GM11168 (cell line): ENCODE data around the gene HESX1.

ENCODE experiments used
- in situ Hi-C: fragments of 300-500 bp; cut with MboI; formaldehyde crosslinking; loops from one replicate; pipeline ENCODE4 v1.12.0; 2022; ENCODE audit warnings: low sequenced_read_pairs; ENCODE audit not compliant: unreplicated experiment

Gene HESX1

GRCh38 chr3:57169108-57169507 lies 30.7 kb downstream of the HESX1 start:
- in situ Hi-C loops = no loop called here

GRCh38 chr3:57168151-57168550 lies 31.6 kb downstream of the HESX1 start:
- in situ Hi-C loops = no loop called here

DNA sequence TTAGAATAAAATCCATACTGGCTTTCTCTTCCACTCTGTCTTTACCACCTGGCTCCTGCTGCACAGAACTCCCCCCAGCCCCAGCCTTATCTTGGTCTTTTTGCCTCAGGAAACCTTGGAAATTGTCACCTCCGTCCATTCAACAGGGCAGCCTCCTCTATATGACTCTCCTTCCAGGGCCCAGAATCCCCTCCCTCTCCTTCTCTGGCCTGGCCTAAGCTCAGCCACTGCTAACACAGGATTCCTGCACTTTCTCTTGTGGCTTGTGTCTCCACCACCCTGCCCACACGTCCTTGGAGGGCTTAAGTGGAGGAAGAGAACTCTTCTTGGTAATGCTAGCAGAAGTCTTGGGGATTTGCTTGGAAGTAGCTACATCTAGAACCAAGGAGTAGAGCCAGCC lies 33.1 kb downstream of the HESX1 start:
- in situ Hi-C loops = no loop called here

DNA sequence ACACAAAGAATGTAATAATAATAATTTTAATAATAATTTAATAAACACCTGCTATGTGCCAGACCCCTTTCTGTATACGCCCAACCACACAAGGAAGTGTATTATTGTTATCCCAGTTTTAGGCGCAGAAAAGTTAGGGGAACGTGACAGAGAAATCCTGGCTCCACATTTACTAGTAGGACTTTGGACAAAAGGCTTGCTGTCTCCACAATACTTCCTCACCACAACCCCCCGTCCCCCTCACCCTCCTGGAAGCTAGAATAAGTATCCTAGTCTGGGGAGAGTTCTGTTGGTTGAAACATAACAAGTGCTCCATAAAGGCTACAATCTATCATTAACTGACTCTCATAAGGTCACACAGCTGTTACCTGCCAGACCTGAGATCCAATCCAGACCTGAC lies 34.1 kb downstream of the HESX1 start:
- in situ Hi-C loops = no loop called here

DNA sequence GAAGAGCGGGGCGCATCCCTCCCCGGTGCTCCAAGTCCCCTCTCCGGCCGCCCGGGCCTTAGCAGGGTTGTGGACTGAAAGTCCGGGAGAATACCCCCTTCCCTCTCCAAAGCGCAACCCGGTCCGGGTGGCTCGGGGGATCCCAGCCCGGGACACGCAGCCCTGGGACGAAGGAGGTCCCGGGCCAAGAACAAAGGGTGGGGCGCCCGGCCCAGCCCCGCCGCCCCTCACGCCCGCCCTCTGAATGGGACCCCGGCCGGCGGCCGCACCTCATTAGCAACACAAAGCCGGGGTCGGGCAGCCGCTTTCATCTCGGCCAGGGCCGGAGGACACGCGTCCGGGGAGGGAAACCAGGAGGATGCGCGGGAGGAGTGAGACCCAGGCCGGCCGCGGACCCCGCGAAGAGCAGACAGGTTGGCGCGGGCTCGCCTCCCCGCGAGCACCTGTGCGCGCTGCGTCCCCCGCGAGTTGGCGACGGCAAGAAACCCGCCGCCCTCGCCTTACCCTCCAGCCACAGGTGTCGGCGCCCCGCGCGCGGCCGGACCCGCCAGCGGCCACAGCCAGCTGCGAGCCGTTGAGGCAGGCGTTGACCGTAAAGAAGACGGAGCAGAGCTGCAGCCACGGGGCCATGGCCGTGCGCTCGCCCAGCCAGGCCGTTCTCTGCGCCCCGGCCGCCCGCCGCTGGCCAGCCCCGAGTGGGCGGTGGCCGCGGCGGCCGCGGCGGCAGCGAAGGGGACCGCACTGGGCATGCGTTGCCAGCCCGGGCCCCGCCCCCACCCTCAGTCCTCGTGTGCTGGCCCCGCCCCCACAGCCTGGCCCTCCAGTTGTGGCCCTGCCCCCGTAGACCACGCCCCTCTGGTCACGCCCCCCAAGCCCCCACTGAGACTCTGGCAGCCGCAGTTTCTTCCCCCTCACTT lies 34.9 kb downstream of the HESX1 start, which contains the start of gene IL17RD:
Gene IL17RD, minus strand, starts transcription at position 697 of the 917 bp plus-strand sequence. Its CDS starts 67 bp downstream, at position 630.
- in situ Hi-C loops = no loop called here

GRCh38 chr3:57164217-57164656 lies 35.5 kb downstream of the HESX1 start:
- in situ Hi-C loops = no loop called here

GRCh38 chr3:57163751-57164150 lies 36.0 kb downstream of the HESX1 start:
- in situ Hi-C loops = no loop called here

GRCh38 chr3:57161915-57162314 lies 37.9 kb downstream of the HESX1 start:
- in situ Hi-C loops = no loop called here

DNA sequence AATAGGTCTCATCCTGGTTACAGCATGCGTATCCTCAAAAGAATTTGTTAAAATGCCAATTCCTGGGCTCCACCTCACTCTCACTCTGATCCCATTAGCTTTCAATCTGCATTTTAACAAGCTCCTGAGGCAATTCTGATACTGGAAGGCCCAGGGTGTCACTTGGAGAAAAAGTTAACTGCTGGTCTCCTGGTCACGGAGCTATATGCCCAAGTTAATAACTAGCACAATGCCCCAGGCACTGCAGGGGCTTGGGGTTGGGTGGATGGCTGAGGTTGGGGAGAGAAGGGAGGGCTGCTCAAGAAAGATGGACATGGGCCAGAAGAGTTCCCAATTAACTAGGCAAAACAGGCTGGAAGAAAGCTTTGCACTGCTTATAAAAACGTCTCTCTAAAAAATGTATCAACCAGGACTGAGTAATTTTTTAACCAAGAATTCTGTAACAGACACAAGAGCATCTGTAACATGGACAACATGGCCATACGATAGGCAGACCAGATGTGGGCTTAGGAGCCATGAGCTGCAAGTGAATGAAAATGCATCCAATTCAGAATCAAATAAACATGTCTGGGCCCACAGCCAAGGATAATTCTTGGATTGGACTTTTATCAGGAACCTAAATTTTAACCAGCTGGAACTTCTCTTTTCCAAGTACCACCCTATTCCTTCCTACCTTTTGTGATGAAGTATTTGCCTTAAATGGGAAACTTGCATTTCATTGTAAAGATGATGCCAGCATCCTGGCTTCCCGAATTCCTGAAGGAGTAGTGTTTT lies 38.8 kb downstream of the HESX1 start:
- in situ Hi-C loops = no loop called here

DNA sequence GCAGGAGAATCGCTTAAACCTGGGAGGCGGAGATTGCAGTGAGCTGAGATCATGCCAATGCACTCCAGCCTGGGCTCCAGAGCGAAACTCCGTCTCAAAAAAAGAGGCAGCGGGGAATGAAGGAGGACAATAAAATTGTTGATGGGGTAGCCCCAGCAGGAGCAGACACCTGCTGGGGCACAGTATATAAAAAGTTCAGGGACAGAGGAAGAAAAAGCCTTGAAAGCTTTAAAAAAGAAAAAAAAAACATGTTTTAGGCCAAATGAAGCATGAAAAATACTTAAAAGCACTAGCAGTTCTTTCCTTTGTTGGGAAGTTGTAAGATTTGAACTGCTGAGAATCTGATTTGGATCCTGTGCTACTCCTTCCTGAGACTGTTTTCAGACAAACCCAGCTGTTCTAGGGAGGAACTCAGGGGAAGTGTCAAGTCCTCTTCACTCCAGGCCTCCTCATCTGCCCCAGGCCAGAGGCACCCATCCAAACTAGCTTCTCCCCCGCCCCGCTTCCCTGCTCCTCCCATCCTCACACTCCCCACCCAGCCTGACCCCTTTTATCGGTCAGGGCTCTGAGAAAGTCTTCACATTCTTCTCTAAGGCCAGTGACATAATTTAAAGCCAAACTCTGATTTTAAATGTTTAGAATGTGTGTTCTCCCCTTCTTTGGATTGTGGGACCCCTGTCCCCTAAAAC lies 39.6 kb downstream of the HESX1 start:
- in situ Hi-C loops = no loop called here

GRCh38 chr3:57158813-57159738 lies 40.7 kb downstream of the HESX1 start:
- in situ Hi-C loops = no loop called here

DNA sequence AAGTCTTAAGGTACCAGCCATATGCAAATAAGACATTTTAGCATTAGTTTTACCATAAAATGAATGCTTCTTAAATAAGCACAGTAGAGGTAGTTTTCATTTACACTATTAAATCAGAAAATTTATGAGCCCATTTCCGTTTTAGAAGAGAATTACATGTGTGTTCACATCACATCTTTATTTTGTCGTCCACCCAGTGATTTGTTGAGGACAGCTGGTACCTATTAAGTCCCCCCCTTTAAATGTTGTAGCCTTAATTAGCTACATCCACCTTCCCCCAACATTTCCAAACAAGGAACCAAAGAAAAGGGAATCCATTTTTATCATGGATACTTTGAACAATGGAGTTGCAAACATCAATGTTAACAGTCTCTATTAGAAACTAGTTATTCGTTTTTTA lies 41.5 kb downstream of the HESX1 start:
- in situ Hi-C loops = no loop called here

DNA sequence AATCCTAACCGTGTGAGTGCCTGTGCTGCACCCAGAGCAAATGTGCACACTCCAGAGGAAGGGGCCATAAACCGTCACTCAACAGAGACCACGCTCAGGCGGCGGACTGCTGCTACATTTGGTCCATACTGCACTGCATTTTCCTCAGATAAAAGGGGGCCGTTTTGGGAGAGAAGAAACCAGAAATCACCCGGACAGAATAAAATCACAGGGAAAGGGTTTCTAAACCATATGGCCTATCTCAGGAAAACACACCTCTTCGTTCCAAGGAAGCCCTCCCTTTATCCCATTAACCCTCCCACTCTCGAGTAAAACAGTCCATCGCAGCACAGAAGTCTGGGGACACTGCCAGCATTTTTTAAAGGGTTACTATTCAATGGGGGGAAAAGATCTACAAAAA lies 42.2 kb downstream of the HESX1 start:
- in situ Hi-C loops = no loop called here

DNA sequence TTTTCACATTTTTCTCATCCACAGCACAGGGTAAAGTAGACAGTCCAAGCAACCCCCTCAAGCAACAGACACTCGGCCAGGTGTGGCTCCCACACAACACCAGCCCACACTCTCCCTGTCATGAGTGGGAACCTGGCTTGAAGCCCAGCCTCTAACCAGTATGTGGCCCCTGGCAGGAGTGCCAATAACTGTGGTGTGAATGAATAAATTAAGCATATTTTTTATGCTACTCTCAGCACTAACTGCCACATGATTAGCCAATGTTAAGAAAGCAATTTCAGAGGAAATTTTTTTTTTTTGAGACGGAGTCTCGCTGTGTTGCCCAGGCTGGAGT lies 44.5 kb downstream of the HESX1 start:
- in situ Hi-C loops = no loop called here

GRCh38 chr3:57154470-57155309 lies 45.1 kb downstream of the HESX1 start:
- in situ Hi-C loops = no loop called here

DNA sequence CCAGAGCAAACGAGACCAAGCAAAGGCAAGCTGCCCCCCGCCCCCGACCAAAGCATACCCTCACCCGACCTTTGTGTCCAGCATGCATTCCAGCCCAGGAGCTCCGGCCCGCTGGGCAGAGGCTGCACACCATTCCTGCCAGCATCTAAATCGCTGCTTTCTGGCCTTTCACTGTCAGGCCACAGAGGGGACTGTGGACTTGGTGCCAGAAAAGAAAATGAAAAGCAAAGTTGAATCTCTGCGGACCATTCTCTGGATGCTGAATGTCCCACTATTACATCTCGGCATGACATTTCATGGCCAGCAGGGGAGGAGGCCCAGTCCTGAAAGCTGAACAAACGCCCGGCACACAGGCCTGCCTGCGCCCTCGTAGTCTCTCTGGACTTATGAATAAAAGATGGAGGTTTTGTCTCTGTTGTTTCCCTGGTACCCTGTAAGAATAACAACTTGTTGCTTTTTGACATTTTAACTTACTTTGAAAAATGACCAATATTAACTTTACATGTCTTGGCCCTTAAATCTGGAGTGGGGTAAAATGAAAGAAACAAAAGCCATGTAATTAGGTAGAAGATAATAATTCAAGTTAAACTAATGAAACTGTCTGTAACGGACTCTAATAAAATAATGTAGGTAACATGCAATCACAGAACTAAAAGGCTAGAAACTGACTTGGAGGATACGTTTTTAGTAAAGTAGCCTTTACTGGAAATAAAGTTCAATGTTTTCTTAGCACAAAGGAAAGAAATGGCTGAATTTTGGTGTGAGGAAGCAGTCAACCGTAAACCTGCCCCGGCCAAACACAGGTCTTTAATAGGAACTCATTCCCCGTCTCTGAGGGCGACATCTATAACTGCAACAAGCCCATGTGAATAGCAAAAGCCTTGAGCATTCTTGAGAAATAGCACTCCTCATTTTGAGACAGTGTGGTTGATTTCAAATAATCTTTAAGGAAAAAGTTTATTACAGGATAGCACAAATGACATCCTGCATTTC lies 47.3 kb downstream of the HESX1 start:
- in situ Hi-C loops = no loop called here

- in situ Hi-C loops = no loop called here
Observed at GRCh38 chr3:57151749-57152148, 48.0 kb downstream of the HESX1 start.

DNA sequence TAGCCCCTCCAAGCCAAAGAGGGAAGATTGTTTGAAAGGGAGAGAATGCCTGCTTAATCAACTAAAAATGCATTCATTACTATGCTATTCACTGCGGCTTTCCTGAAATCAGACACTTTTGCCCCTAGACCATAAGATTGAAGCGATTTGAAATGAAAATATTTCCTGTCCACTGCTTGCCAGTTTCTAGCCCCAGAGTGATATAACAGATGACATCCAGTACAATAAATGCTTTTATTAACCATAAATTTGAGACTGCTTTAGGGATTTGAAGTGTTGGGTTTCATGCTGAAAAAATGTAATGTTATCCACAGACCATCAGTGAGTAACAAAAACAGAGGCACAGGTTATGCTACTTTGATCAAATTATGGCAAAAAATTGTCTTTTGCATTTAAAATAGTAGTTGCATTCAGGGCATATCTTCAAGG lies 48.7 kb downstream of the HESX1 start:
- in situ Hi-C loops = no loop called here
